GM21381 (cell line): ENCODE measurements around the gene SLC4A1.
A peak's percentile ranks its signal among the peaks of the same experiment; 100 is the strongest.

ENCODE experiments used
- ATAC-seq: cut with Tn5 transposase; IDR thresholded peaks from one replicate; pipeline ENCODE4 v1.9.1; 2021; ENCODE audit warnings: mild to moderate bottlenecking, moderate library complexity; ENCODE audit not compliant: unreplicated experiment

The SLC4A1 gene

GRCh38 chr17:44284024-44284400 lies 16.1 kb upstream of the SLC4A1 start:
- no peak for ATAC-seq

GRCh38 chr17:44283344-44284023 lies 15.5 kb upstream of the SLC4A1 start:
- ATAC-seq, result no peak

GRCh38 chr17:44282264-44282663 lies 14.3 kb upstream of the SLC4A1 start:
- ATAC-seq, result no peak

- no peak for ATAC-seq
Measured at GRCh38 chr17:44281570-44281969, 13.6 kb upstream of the SLC4A1 start.

GRCh38 chr17:44280392-44280937 lies 12.5 kb upstream of the SLC4A1 start:
- ATAC-seq, result no peak

GRCh38 chr17:44279666-44280391 lies 11.9 kb upstream of the SLC4A1 start:
- ATAC-seq, result peak; percentile 90

- no peak for ATAC-seq
Measured at GRCh38 chr17:44279346-44279665, 11.4 kb upstream of the SLC4A1 start.

- no peak for ATAC-seq
Measured at GRCh38 chr17:44277976-44278375, 10.0 kb upstream of the SLC4A1 start.

- no peak for ATAC-seq
Measured at GRCh38 chr17:44273607-44274006, 5.7 kb upstream of the SLC4A1 start.

GRCh38 chr17:44272954-44273353 lies 5.0 kb upstream of the SLC4A1 start:
- ATAC-seq, result no peak

- ATAC-seq, result no peak
Measured at GRCh38 chr17:44272321-44272951, 4.5 kb upstream of the SLC4A1 start.

GRCh38 chr17:44269535-44270240 lies 1.8 kb upstream of the SLC4A1 start:
- ATAC-seq, result no peak

GRCh38 chr17:44268709-44269534 lies 987 bp upstream of the SLC4A1 start:
- no peak for ATAC-seq

- no peak for ATAC-seq
Measured at GRCh38 chr17:44267165-44267455, 825 bp downstream of the SLC4A1 start.

- no peak for ATAC-seq
Measured at GRCh38 chr17:44266402-44267164, 1.4 kb downstream of the SLC4A1 start.

GRCh38 chr17:44263345-44263902 lies 4.5 kb downstream of the SLC4A1 start:
- ATAC-seq, result no peak

GRCh38 chr17:44262654-44263225 lies 5.2 kb downstream of the SLC4A1 start:
- no peak for ATAC-seq

- ATAC-seq, result no peak
Measured at GRCh38 chr17:44260296-44260695, 7.6 kb downstream of the SLC4A1 start.

GRCh38 chr17:44258811-44259351 lies 9.1 kb downstream of the SLC4A1 start:
- no peak for ATAC-seq
